HEK293 (cell line): ENCODE data around the gene FRMD6.

ENCODE experiments used
- EGR2 ChIP-seq: fragments of 450-650 bp; formaldehyde crosslinking; IDR thresholded peaks from 2 replicates; pipeline ENCODE4 v1.5.1; 2016; ENCODE audit warnings: low read depth, missing biosample characterization, missing genetic modification characterization
- HOXC10 ChIP-seq: sonication (generic); formaldehyde crosslinking; IDR thresholded peaks from 2 replicates; pipeline ENCODE4 v1.8.1; 2023; ENCODE audit warnings: mild to moderate bottlenecking, missing genetic modification reagents
- KLF1 ChIP-seq: fragments of 450-650 bp; formaldehyde crosslinking; IDR thresholded peaks from 2 replicates; pipeline ENCODE4 v1.5.1; 2016; ENCODE audit warnings: missing biosample characterization, missing genetic modification characterization
- SCRT2 ChIP-seq: fragments of 450-650 bp; formaldehyde crosslinking; IDR thresholded peaks from 2 replicates; pipeline ENCODE4 v1.5.1; 2016; ENCODE audit warnings: missing biosample characterization, missing genetic modification characterization
- WT1 ChIP-seq: fragments of 450-650 bp; formaldehyde crosslinking; IDR thresholded peaks from 2 replicates; pipeline ENCODE4 v1.5.1; 2016; ENCODE audit warnings: missing biosample characterization, missing genetic modification characterization
- YY2 ChIP-seq: fragments of 450-650 bp; formaldehyde crosslinking; IDR thresholded peaks from 2 replicates; pipeline ENCODE4 v1.5.1; 2016; ENCODE audit warnings: missing biosample characterization, missing genetic modification characterization
- ZBTB1 ChIP-seq: fragments of 450-650 bp; formaldehyde crosslinking; IDR thresholded peaks from 2 replicates; pipeline ENCODE4 v1.5.1; 2016; ENCODE audit warnings: missing biosample characterization, missing genetic modification characterization
- ZBTB17 ChIP-seq: fragments of 450-650 bp; formaldehyde crosslinking; IDR thresholded peaks from 2 replicates; pipeline ENCODE4 v1.5.1; 2016; ENCODE audit warnings: missing biosample characterization, missing genetic modification characterization
- ZBTB21 ChIP-seq: fragments of 450-650 bp; formaldehyde crosslinking; IDR thresholded peaks from 2 replicates; pipeline ENCODE4 v1.5.1; 2017; ENCODE audit warnings: missing biosample characterization, missing genetic modification characterization
- ZBTB7A ChIP-seq: fragments of 450-650 bp; formaldehyde crosslinking; IDR thresholded peaks from 2 replicates; pipeline ENCODE4 v1.5.1; 2016; ENCODE audit warnings: low read depth, missing biosample characterization, missing genetic modification characterization
- ZEB2 ChIP-seq: fragments of 450-650 bp; formaldehyde crosslinking; IDR thresholded peaks from 2 replicates; pipeline ENCODE4 v1.5.1; 2016; ENCODE audit warnings: missing biosample characterization, missing genetic modification characterization
- ZFHX2 ChIP-seq: fragments of 450-650 bp; formaldehyde crosslinking; conservative IDR thresholded peaks from 2 replicates; pipeline ENCODE4 v1.5.1; 2016; ENCODE audit warnings: missing biosample characterization, missing genetic modification characterization
- ZFP3 ChIP-seq: fragments of 450-650 bp; formaldehyde crosslinking; IDR thresholded peaks from 2 replicates; pipeline ENCODE4 v1.5.1; 2016; ENCODE audit warnings: low read depth, missing biosample characterization, missing genetic modification characterization
- ZFP37 ChIP-seq: fragments of 450-650 bp; formaldehyde crosslinking; IDR thresholded peaks from 2 replicates; pipeline ENCODE4 v1.5.1; 2016; ENCODE audit warnings: missing biosample characterization, missing genetic modification characterization
- ZNF112 ChIP-seq: fragments of 450-650 bp; formaldehyde crosslinking; IDR thresholded peaks from 2 replicates; pipeline ENCODE4 v1.5.0; 2017; ENCODE audit warnings: missing biosample characterization, missing genetic modification characterization
- ZNF121 ChIP-seq: fragments of 450-650 bp; formaldehyde crosslinking; IDR thresholded peaks from 2 replicates; pipeline ENCODE4 v1.5.1; 2016; ENCODE audit warnings: missing biosample characterization, missing genetic modification characterization
- ZNF18 ChIP-seq: fragments of 450-650 bp; formaldehyde crosslinking; IDR thresholded peaks from 2 replicates; pipeline ENCODE4 v1.5.1; 2016; ENCODE audit warnings: missing biosample characterization, missing genetic modification characterization
- ZNF2 ChIP-seq: fragments of 450-650 bp; formaldehyde crosslinking; IDR thresholded peaks from 2 replicates; pipeline ENCODE4 v1.5.1; 2016; ENCODE audit warnings: missing biosample characterization, missing genetic modification characterization
- ZNF223 ChIP-seq: fragments of 450-650 bp; formaldehyde crosslinking; IDR thresholded peaks from 2 replicates; pipeline ENCODE4 v1.5.1; 2016; ENCODE audit warnings: missing biosample characterization, missing genetic modification characterization
- ZNF362 ChIP-seq: fragments of 450-650 bp; formaldehyde crosslinking; IDR thresholded peaks from 2 replicates; pipeline ENCODE4 v1.5.1; 2016; ENCODE audit warnings: missing biosample characterization, missing genetic modification characterization
- ZNF426 ChIP-seq: fragments of 450-650 bp; formaldehyde crosslinking; IDR thresholded peaks from 2 replicates; pipeline ENCODE4 v1.5.1; 2017; ENCODE audit warnings: missing biosample characterization, missing genetic modification characterization, mild to moderate bottlenecking, inconsistent platforms, moderate library complexity
- ZNF473 ChIP-seq: fragments of 450-650 bp; formaldehyde crosslinking; IDR thresholded peaks from 2 replicates; pipeline ENCODE4 v1.5.1; 2017; ENCODE audit warnings: missing biosample characterization, missing genetic modification characterization
- ZNF501 ChIP-seq: fragments of 450-650 bp; formaldehyde crosslinking; IDR thresholded peaks from 2 replicates; pipeline ENCODE4 v1.5.1; 2016; ENCODE audit warnings: missing biosample characterization, missing genetic modification characterization
- ZNF513 ChIP-seq: fragments of 450-650 bp; IDR thresholded peaks from 2 replicates; pipeline ENCODE4 v1.5.1; 2018; ENCODE audit warnings: missing biosample characterization, missing genetic modification characterization
- ZNF555 ChIP-seq: fragments of 450-650 bp; formaldehyde crosslinking; conservative IDR thresholded peaks from 2 replicates; pipeline ENCODE4 v1.5.1; 2017; ENCODE audit warnings: missing biosample characterization, mild to moderate bottlenecking, missing genetic modification characterization, inconsistent platforms
- ZNF571 ChIP-seq: fragments of 450-650 bp; formaldehyde crosslinking; IDR thresholded peaks from 2 replicates; pipeline ENCODE4 v1.5.0; 2017; ENCODE audit warnings: missing biosample characterization, missing genetic modification characterization
- ZNF600 ChIP-seq: fragments of 450-650 bp; formaldehyde crosslinking; IDR thresholded peaks from 2 replicates; pipeline ENCODE4 v1.5.1; 2016; ENCODE audit warnings: missing biosample characterization, missing genetic modification characterization
- ZNF623 ChIP-seq: fragments of 450-650 bp; formaldehyde crosslinking; IDR thresholded peaks from 2 replicates; pipeline ENCODE4 v1.5.1; 2016; ENCODE audit warnings: missing biosample characterization, missing genetic modification characterization
- ZNF677 ChIP-seq: fragments of 450-650 bp; IDR thresholded peaks from 2 replicates; pipeline ENCODE4 v1.5.0; 2018; ENCODE audit warnings: missing biosample characterization, mild to moderate bottlenecking, missing genetic modification characterization, moderate library complexity
- ZNF791 ChIP-seq: fragments of 450-650 bp; formaldehyde crosslinking; IDR thresholded peaks from 2 replicates; pipeline ENCODE4 v1.5.1; 2016; ENCODE audit warnings: missing biosample characterization, missing genetic modification characterization
- ZNF843 ChIP-seq: fragments of 450-650 bp; formaldehyde crosslinking; IDR thresholded peaks from 2 replicates; pipeline ENCODE4 v1.5.1; 2016; ENCODE audit warnings: missing biosample characterization, missing genetic modification characterization
- ZSCAN30 ChIP-seq: fragments of 450-650 bp; IDR thresholded peaks from 2 replicates; pipeline ENCODE4 v1.5.1; 2018; ENCODE audit warnings: missing biosample characterization, mild to moderate bottlenecking, missing genetic modification characterization, moderate library complexity
- ZXDB ChIP-seq: fragments of 450-650 bp; formaldehyde crosslinking; IDR thresholded peaks from 2 replicates; pipeline ENCODE4 v1.5.1; 2016; ENCODE audit warnings: missing biosample characterization, missing genetic modification characterization
- TF ChIP-seq, protein P1 (sequence below): fragments of 450-650 bp; formaldehyde crosslinking; IDR thresholded peaks from 2 replicates; pipeline ENCODE4 v1.5.1; 2016; ENCODE audit warnings: missing biosample characterization, missing genetic modification characterization
- TF ChIP-seq, protein P2 (sequence below): IDR thresholded peaks from 2 replicates; pipeline ENCODE4 v1.6.1; 2011; ENCODE audit warnings: mild to moderate bottlenecking, low read depth, low read length, borderline replicate concordance

Gene FRMD6

DNA sequence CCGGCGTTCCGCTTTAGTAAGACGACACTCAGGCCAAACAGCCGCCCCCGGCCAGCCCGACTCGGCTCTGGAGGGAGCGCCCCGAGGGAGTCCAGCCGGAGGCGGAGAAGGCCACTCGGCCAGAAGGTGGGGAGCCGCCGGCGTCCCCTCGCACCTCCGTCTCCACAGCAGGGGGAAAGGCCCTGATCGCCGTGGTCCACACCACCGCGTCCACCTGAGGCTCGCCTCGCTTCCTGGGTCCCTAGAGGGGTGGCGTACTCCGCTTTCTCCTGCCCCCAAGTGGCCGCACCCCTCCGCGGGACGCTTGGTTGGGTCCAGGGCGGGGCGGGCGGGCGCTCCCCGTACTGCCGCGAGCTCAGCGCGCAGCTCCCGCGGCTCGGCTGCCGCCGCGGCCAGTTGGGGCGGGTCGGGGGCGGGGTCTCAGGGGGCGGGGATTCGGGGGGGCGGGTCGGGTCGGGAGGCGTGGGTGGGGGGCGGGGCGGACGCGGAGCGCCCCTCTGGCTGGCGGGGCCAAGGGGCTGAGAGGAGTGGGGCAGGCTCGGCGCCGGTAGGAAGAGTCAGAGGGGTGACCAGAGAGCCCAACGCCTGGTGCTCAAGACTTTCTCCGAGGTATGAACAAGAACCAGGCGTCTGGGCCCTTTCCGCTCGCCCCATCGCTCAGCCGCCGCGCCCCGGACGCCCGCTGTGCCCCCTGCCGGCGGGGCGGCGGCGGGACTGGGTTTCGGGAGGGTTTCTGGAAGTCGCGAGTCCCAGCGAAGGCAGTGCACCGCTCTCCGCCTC, at the start of gene FRMD6 (continued):
- 0 out of 2 replicates have a peak, but pooled peaks have one; percentile 20 for TF ChIP-seq ZBTB7A
- peak; percentile 53; the same call in 1 of the 2 replicates for TF ChIP-seq ZBTB17 (tag by site-specific recombination)
- TF ChIP-seq ZNF362 (tag by site-specific recombination), result no peak
- TF ChIP-seq, protein P1, sequence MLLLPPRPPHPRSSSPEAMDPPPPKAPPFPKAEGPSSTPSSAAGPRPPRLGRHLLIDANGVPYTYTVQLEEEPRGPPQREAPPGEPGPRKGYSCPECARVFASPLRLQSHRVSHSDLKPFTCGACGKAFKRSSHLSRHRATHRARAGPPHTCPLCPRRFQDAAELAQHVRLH (tag by site-specific recombination), result no peak
- TF ChIP-seq ZXDB (tag by site-specific recombination), result peak; percentile 41; the same call in 1 of the 2 replicates
- 0 out of 2 replicates have a peak, but pooled peaks have one; percentile 26 for TF ChIP-seq ZFP37 (tag by site-specific recombination)
- TF ChIP-seq ZBTB21 (tag by site-specific recombination), result no peak
- TF ChIP-seq ZBTB1 (tag by site-specific recombination), result no peak
- TF ChIP-seq ZNF18 (tag by site-specific recombination), result no peak
- TF ChIP-seq ZFHX2, result peak; percentile 67
- no peak for TF ChIP-seq ZFP3 (tag by site-specific recombination)
- no peak for TF ChIP-seq ZNF426 (tag by site-specific recombination)
- no peak; the same call in 1 of the 2 replicates for TF ChIP-seq ZNF501 (tag by site-specific recombination)
- no peak for TF ChIP-seq ZNF571 (tag by site-specific recombination)
- TF ChIP-seq WT1, result no peak
- no peak for TF ChIP-seq ZNF112 (tag by site-specific recombination)
- no peak for TF ChIP-seq ZNF677
- 0 out of 2 replicates have a peak, but pooled peaks have one; percentile 17 for TF ChIP-seq KLF1 (tag by site-specific recombination)
- TF ChIP-seq, protein P2, sequence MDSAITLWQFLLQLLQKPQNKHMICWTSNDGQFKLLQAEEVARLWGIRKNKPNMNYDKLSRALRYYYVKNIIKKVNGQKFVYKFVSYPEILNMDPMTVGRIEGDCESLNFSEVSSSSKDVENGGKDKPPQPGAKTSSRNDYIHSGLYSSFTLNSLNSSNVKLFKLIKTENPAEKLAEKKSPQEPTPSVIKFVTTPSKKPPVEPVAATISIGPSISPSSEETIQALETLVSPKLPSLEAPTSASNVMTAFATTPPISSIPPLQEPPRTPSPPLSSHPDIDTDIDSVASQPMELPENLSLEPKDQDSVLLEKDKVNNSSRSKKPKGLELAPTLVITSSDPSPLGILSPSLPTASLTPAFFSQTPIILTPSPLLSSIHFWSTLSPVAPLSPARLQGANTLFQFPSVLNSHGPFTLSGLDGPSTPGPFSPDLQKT, result no peak
- peak; percentile 12; the same call in 1 of the 2 replicates for TF ChIP-seq ZNF513 (tag by site-specific recombination)
- peak; percentile 29; the same call in 1 of the 2 replicates for TF ChIP-seq ZNF843
- peak; percentile 69 for TF ChIP-seq SCRT2
- TF ChIP-seq ZNF555 (tag by site-specific recombination), result no peak
- no peak for TF ChIP-seq ZNF473
- no peak for TF ChIP-seq ZNF600 (tag by site-specific recombination)
- peak; percentile 13; the same call in 1 of the 2 replicates for TF ChIP-seq ZNF2 (tag by site-specific recombination)
- TF ChIP-seq EGR2 (tag by site-specific recombination), result peak; percentile 73
- TF ChIP-seq ZNF121 (tag by site-specific recombination), result no peak
- no peak for TF ChIP-seq YY2 (tag by site-specific recombination)
- peak; percentile 59 for TF ChIP-seq ZSCAN30 (tag by site-specific recombination)
- TF ChIP-seq ZNF223 (tag by site-specific recombination), result no peak
- no peak for TF ChIP-seq HOXC10 (CRISPR knock-in tag)
- no peak for TF ChIP-seq ZNF791
- TF ChIP-seq ZNF623 (tag by site-specific recombination), result no peak
- peak; percentile 30; the same call in 1 of the 2 replicates for TF ChIP-seq ZEB2 (tag by site-specific recombination)
